ENCODE measurements around the gene VSX1. TPM values are rescaled to one million over a fixed set of nuclear protein-coding genes. Genes with fewer than 3 reads are reported as not detected.

The VSX1 gene
- total RNA-seq, 1 donor, result not detected

DNA sequence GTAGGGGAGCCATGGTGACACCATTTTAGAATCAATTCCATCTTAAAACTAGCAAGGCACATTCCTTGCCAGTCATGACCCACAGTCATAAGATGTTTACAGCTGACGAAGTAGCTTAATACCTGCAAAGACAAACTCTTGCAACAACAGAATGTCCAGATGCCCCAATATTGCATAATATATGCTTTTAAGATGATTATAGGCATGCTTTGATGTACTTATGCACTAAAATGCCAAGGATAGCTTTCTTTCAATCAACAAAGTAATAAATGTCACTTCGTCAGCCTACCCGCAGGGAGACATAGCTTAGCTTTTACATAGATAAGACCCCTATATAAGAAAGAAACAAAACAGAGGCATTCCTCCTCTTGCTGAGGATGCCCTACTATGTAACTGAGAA, 50.7 kb downstream of the VSX1 start:
- Histone ChIP-seq H3K27me3 (ENCODE audit: insufficient read depth, low read length) (peaks cover 3% of the 10 kb centered on the region), H3K4me3 (ENCODE audit: insufficient read depth, low read length) (no peak overlapping the region), H3K9me3 (ENCODE audit: low read depth, low read length) (no peaks in the 10 kb centered on the region), H2AFZ (ENCODE audit: low read length) (no peak overlapping the region), H3K27ac (ENCODE audit: low read depth, low read length) (no peak overlapping the region), H3K4me2 (ENCODE audit: insufficient read depth, low read length) (no peak overlapping the region), H3K4me1 (ENCODE audit: insufficient read depth, low read length) (no peaks in the 10 kb centered on the region), H4K20me1 (ENCODE audit: insufficient read depth, low read length) (peaks cover 1% of the 10 kb centered on the region), H3K36me3 (ENCODE audit: insufficient read depth, low read length) (no peaks in the 10 kb centered on the region), H3K79me2 (ENCODE audit: insufficient read depth, low read length) (no peaks in the 10 kb centered on the region)
- peak; percentile 45 for DNase-seq (ENCODE audit: insufficient read length, low spot score, missing footprints)
- TF ChIP-seq, protein P1, sequence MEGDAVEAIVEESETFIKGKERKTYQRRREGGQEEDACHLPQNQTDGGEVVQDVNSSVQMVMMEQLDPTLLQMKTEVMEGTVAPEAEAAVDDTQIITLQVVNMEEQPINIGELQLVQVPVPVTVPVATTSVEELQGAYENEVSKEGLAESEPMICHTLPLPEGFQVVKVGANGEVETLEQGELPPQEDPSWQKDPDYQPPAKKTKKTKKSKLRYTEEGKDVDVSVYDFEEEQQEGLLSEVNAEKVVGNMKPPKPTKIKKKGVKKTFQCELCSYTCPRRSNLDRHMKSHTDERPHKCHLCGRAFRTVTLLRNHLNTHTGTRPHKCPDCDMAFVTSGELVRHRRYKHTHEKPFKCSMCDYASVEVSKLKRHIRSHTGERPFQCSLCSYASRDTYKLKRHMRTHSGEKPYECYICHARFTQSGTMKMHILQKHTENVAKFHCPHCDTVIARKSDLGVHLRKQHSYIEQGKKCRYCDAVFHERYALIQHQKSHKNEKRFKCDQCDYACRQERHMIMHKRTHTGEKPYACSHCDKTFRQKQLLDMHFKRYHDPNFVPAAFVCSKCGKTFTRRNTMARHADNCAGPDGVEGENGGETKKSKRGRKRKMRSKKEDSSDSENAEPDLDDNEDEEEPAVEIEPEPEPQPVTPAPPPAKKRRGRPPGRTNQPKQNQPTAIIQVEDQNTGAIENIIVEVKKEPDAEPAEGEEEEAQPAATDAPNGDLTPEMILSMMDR (IDR thresholded peaks at IDR 0.05; ENCODE audit: extremely low read depth, low read depth, low read length), result no peak

DNA sequence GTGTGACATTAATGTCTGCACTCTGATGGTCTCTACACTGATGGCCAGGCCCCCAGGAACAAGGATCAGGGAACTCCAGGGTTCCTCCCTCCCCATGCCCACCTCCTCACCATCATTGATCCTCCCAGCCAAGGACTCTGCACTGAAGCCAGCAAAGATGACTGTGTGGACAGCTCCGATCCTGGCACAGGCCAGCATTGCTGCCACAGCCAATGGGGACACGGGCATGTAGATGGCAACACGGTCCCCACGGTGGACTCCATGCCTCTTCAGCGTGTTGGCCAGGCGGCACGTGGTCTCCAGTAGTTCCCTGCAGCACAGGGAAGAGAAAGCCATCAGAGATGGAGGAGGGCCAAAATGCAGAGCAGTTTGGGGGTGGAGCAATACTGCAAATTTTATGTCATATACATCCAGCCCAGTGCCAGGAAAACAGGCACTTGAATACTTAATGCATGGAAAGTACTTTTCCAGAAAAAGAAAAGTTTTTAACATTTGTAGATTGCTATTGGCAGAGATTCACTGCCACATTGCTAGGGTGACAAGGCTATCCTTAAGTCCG, 51.2 kb downstream of the VSX1 start:
- peaks cover 5% of the 10 kb centered on the region for H4K20me1 ChIP-seq (ENCODE audit: insufficient read depth, low read length)
- H3K4me3 ChIP-seq (ENCODE audit: insufficient read depth, low read length), result no peak overlapping the region
- TF ChIP-seq, protein P1 (IDR thresholded peaks at IDR 0.05; ENCODE audit: extremely low read depth, low read depth, low read length), result no peak
- no peak overlapping the region for H3K4me2 ChIP-seq (ENCODE audit: insufficient read depth, low read length)
- H3K4me1 ChIP-seq (ENCODE audit: insufficient read depth, low read length), result no peaks in the 10 kb centered on the region
- no peak overlapping the region for H3K27ac ChIP-seq (ENCODE audit: low read depth, low read length)
- H3K79me2 ChIP-seq (ENCODE audit: insufficient read depth, low read length), result no peaks in the 10 kb centered on the region
- H3K27me3 ChIP-seq (ENCODE audit: insufficient read depth, low read length), result peaks cover 3% of the 10 kb centered on the region
- DNase-seq (ENCODE audit: insufficient read length, low spot score, missing footprints), result no peak
- H3K36me3 ChIP-seq (ENCODE audit: insufficient read depth, low read length), result no peaks in the 10 kb centered on the region
- H3K9me3 ChIP-seq (ENCODE audit: low read depth, low read length), result no peaks in the 10 kb centered on the region
- no peak overlapping the region for H2AFZ ChIP-seq (ENCODE audit: low read length)

DNA sequence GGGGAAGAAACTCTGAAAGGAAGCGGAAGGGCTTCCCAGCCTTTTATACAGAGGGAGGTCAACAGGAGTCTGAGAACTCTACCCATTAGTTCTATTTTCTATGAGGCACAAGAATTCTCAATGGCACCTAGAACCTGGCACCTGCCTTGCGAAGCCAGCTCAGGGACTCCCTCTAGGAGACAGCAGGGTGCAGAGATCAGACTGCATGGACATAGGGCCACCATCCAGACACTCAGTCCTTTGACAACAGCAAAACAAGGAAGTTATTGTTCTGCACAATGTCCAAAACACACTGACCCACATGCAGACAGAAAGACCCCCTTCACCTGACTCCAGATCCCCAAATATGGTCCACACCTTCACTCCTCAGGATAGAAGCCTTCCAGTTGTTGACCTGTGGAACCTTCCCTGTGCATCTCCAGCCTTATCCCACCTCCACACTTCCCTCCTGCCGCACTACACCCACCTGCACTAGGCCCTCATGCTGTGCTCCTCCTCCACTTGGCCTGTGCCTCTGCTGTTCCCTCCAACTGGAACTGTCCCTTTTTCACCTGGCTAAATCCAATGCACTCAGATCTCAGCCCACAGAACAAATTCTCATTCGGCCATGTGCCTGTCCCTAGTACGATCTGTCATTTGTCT, 51.8 kb downstream of the VSX1 start:
- Histone ChIP-seq H3K79me2 (ENCODE audit: insufficient read depth, low read length) (no peaks in the 10 kb centered on the region), H3K27ac (ENCODE audit: low read depth, low read length) (no peak overlapping the region), H3K9me3 (ENCODE audit: low read depth, low read length) (no peaks in the 10 kb centered on the region), H3K27me3 (ENCODE audit: insufficient read depth, low read length) (peaks cover 3% of the 10 kb centered on the region), H3K4me1 (ENCODE audit: insufficient read depth, low read length) (no peaks in the 10 kb centered on the region), H3K4me2 (ENCODE audit: insufficient read depth, low read length) (no peak overlapping the region), H4K20me1 (ENCODE audit: insufficient read depth, low read length) (peaks cover 5% of the 10 kb centered on the region), H3K36me3 (ENCODE audit: insufficient read depth, low read length) (no peaks in the 10 kb centered on the region), H3K4me3 (ENCODE audit: insufficient read depth, low read length) (no peak overlapping the region), H2AFZ (ENCODE audit: low read length) (no peak overlapping the region)
- DNase-seq (ENCODE audit: insufficient read length, low spot score, missing footprints), result no peak
- TF ChIP-seq, protein P1 (IDR thresholded peaks at IDR 0.05; ENCODE audit: extremely low read depth, low read depth, low read length), result no peak

DNA sequence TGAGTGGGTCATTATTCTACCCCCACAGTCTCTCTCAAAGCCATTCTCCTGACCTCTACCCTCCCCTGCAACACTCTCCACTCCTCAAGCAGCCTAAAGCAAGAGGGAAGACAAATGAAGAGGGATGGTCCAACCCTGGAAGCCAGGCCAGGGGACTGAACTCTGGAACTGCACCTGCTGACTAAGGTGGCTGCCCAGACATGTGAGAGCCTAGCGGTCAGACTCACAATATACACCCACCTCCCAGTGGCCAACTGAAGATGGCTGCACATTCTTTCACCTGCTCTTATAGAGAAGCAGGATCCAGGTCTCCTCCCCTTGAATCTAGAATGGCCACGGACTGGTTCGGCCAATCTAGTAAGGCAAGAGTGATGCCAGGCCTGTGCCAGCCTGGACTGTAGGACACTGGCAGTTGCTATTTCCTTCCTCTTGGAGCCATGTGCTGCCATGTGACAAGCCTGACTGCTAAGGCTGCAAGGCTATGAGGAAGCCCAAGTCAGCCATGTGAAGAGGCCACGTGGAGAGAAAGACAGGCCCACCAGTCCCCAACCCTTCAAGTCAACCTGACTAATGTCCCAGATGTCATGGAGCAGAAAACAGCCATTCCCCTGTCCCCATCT, 55.8 kb downstream of the VSX1 start:
- Histone ChIP-seq H4K20me1 (ENCODE audit: insufficient read depth, low read length) (peaks cover 5% of the 10 kb centered on the region), H3K79me2 (ENCODE audit: insufficient read depth, low read length) (no peaks in the 10 kb centered on the region), H3K36me3 (ENCODE audit: insufficient read depth, low read length) (no peaks in the 10 kb centered on the region), H3K4me1 (ENCODE audit: insufficient read depth, low read length) (no peaks in the 10 kb centered on the region), H3K4me2 (ENCODE audit: insufficient read depth, low read length) (no peak overlapping the region), H2AFZ (ENCODE audit: low read length) (no peak overlapping the region), H3K4me3 (ENCODE audit: insufficient read depth, low read length) (no peak overlapping the region), H3K27me3 (ENCODE audit: insufficient read depth, low read length) (peaks cover 3% of the 10 kb centered on the region), H3K27ac (ENCODE audit: low read depth, low read length) (no peak overlapping the region), H3K9me3 (ENCODE audit: low read depth, low read length) (no peaks in the 10 kb centered on the region)
- TF ChIP-seq, protein P1 (IDR thresholded peaks at IDR 0.05; ENCODE audit: extremely low read depth, low read depth, low read length), result no peak
- DNase-seq (ENCODE audit: insufficient read length, low spot score, missing footprints), result peak; percentile 27
